Measurements from ENCODE around the gene KRT28. TPM values are rescaled to one million over a fixed set of nuclear protein-coding genes. Genes with fewer than 3 reads are reported as not detected.
"Not testable (repeated sequence)": the region's sequence is repeated elsewhere in the genome, so short reads cannot be mapped to it uniquely, and the experiment has no call there.

KRT28 gene
- total RNA-seq, 4 donors from 2014 or later, result 1.0 to 32.0 (median 11.6) TPM

DNA sequence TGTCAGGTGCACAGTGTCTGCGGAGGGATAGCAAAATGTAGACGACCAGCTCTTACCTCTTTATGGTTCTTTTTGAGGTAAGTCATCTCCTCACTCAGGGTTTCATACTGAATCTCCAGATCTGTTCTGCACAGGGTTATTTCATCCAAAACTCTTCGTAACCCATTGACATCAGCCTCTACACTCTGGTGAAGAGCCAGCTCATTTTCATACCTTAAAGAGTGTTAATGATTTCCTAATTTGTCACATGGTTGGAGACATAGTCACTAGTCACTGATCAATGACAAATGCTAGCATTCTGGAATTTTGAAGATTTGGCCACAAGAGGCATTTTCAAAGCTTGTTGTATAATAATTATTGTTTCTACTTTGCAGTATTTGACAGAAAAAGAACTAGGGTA, 46.0 kb downstream of the KRT28 start:
- no peak for DNase-seq (ENCODE audit: low spot score in 2 of 2)
- Histone ChIP-seq H3K9me3 (no peaks in the 10 kb centered on the region), H3K36me3 (no peaks in the 10 kb centered on the region), H3K4me1 (no peaks in the 10 kb centered on the region), H3K27ac (no peak overlapping the region), H3K4me3 (no peak overlapping the region), H3K27me3 (peaks cover 11% of the 10 kb centered on the region)
- TF ChIP-seq POLR2AphosphoS5 (IDR thresholded peaks at IDR 0.05) (no peak), EP300 (IDR thresholded peaks at IDR 0.05) (no peak), POLR2A (IDR thresholded peaks at IDR 0.05) (no peak)
- TF ChIP-seq, protein P1, sequence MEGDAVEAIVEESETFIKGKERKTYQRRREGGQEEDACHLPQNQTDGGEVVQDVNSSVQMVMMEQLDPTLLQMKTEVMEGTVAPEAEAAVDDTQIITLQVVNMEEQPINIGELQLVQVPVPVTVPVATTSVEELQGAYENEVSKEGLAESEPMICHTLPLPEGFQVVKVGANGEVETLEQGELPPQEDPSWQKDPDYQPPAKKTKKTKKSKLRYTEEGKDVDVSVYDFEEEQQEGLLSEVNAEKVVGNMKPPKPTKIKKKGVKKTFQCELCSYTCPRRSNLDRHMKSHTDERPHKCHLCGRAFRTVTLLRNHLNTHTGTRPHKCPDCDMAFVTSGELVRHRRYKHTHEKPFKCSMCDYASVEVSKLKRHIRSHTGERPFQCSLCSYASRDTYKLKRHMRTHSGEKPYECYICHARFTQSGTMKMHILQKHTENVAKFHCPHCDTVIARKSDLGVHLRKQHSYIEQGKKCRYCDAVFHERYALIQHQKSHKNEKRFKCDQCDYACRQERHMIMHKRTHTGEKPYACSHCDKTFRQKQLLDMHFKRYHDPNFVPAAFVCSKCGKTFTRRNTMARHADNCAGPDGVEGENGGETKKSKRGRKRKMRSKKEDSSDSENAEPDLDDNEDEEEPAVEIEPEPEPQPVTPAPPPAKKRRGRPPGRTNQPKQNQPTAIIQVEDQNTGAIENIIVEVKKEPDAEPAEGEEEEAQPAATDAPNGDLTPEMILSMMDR (IDR thresholded peaks at IDR 0.05), result no peak
- 92% methylated on average over 3 of the region's 3 CpGs for WGBS

DNA sequence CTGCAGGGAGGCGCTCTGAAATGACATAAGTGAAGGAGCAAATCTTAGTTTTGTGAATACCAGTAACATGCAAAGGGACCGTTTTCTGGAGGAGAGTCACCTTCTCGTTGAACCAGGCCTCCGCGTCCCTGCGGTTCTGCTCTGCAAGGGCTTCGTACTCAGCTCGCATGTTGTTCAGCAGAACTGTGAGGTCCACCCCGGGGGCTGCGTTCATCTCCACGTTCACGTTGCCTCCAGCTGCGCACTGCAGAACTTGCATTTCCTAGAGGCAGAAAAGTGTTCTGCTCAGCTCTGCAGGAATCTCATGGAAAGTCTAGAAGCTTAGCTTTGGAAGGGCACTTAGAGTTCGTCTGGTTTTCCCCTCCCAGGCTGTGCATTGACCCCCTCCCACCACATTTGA, 48.7 kb downstream of the KRT28 start:
- WGBS, result 81% methylated on average over 14 of the region's 14 CpGs
- TF ChIP-seq POLR2AphosphoS5 (IDR thresholded peaks at IDR 0.05) (no peak), EP300 (IDR thresholded peaks at IDR 0.05) (no peak), POLR2A (IDR thresholded peaks at IDR 0.05) (no peak)
- TF ChIP-seq, protein P1 (IDR thresholded peaks at IDR 0.05), result no peak
- no peak overlapping the region for H3K27ac ChIP-seq

DNA sequence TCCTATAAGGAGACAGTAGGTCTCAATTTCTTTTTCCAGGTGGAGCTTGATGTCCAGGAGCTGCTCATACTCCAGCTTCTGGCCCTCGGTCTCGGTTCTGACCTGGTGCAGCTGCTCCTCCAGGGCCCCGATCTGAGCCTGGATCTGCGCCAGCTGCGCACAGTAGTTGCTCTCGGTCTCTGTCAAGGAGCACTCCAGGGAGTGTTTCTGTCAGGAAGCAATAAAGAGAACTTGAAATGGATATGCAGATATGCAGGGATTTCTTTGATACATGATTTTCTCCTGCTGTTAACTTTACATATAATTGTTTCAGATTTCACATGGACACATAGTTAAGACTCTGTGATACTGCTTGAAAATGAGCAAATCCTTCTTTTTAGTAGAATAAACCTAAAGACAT, 49.4 kb downstream of the KRT28 start:
- TF ChIP-seq POLR2AphosphoS5 (IDR thresholded peaks at IDR 0.05) (no peak), POLR2A (IDR thresholded peaks at IDR 0.05) (no peak), EP300 (IDR thresholded peaks at IDR 0.05) (no peak)
- TF ChIP-seq, protein P1 (IDR thresholded peaks at IDR 0.05), result no peak
- H3K27me3 ChIP-seq, result peaks cover 11% of the 10 kb centered on the region
- H3K9me3 ChIP-seq, result no peaks in the 10 kb centered on the region
- 87% methylated on average over 6 of the region's 6 CpGs for WGBS
- H3K4me3 ChIP-seq, result no peak overlapping the region
- no peak overlapping the region for H3K27ac ChIP-seq
- no peak for DNase-seq (ENCODE audit: low spot score in 2 of 2)
- H3K36me3 ChIP-seq, result no peaks in the 10 kb centered on the region
- no peaks in the 10 kb centered on the region for H3K4me1 ChIP-seq

More for the DNA sequence above, 48.7 kb downstream of the KRT28 start:
- DNase-seq (ENCODE audit: low spot score in 2 of 2), result no peak
- H3K9me3 ChIP-seq, result no peaks in the 10 kb centered on the region
- H3K36me3 ChIP-seq, result no peaks in the 10 kb centered on the region
- no peaks in the 10 kb centered on the region for H3K4me1 ChIP-seq
- peaks cover 11% of the 10 kb centered on the region for H3K27me3 ChIP-seq
- no peak overlapping the region for H3K4me3 ChIP-seq

DNA sequence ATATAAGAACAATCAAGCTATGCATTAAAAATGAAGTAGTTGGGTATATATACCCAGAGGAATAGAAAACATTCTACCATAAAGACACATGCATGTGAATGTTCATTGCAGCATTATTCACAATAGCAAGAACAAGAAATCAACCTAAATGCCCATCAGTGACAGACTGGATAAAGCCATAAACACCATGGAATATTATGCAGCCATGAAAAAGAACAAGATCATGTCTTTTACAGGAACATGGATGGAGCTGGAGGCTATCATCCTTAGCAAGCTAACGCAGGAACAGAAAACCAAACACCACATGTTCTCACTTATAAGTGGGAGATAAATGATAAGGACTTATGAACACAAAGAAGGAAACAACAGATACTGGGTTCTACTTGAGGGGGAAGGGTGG, 51.1 kb downstream of the KRT28 start:
- H3K27ac ChIP-seq; H3K36me3 ChIP-seq; DNase-seq (ENCODE audit: low spot score in 2 of 2); H3K4me3 ChIP-seq; H3K4me1 ChIP-seq; H3K9me3 ChIP-seq: not testable (repeated sequence)
- peaks cover 11% of the 10 kb centered on the region for H3K27me3 ChIP-seq
- WGBS, result 67% methylated on average over 1 of the region's 1 CpG

Other genes starting within 250 kb of the KRT28 start
- 1 to 10 TPM in 1 of 4 donors, not detected in 3; 1.2 TPM for gene CCR7, start 234.5 kb downstream of the KRT28 start, total RNA-seq
- gene SMARCE1, start 152.1 kb downstream of the KRT28 start, total RNA-seq, result 100 to 1,000 TPM in 1 of 4 donors, 10 to 100 TPM in 3; 65.5 to 104 (median 75.9) TPM
- gene KRT222, start 134.8 kb downstream of the KRT28 start, total RNA-seq, result under 1 TPM in 1 of 4 donors, not detected in 3; 0.26 TPM
- not detected for gene KRT24, start 96.2 kb downstream of the KRT28 start, total RNA-seq
- 100 to 1,000 TPM in 2 of 4 donors, 10 to 100 TPM in 1, 1 to 10 TPM in 1; 8.7 to 383 (median 119) TPM for gene KRT25, start 44.6 kb downstream of the KRT28 start, total RNA-seq
- 1 to 10 TPM in 2 of 4 donors, under 1 TPM in 2; 0.34 to 7.2 (median 1.8) TPM for gene KRT26, start 27.8 kb downstream of the KRT28 start, total RNA-seq
- 100 to 1,000 TPM in 1 of 4 donors, 10 to 100 TPM in 2, 1 to 10 TPM in 1; 1.9 to 150 (median 39.1) TPM for gene KRT27, start 17.4 kb downstream of the KRT28 start, total RNA-seq
- 1,000 to 10,000 TPM; 3,788 to 5,963 (median 5,237) TPM for gene KRT10, start 22.7 kb upstream of the KRT28 start, total RNA-seq
- gene KRT12, start 67.3 kb upstream of the KRT28 start, total RNA-seq, result not detected
- under 1 TPM in 1 of 4 donors, not detected in 3; 0.60 TPM for gene KRT20, start 85.3 kb upstream of the KRT28 start, total RNA-seq
- gene KRT23, start 137.7 kb upstream of the KRT28 start, total RNA-seq, result 100 to 1,000 TPM in 3 of 4 donors, 10 to 100 TPM in 1; 84.6 to 310 (median 217) TPM
- 10 to 100 TPM in 1 of 4 donors, 1 to 10 TPM in 1, not detected in 2; 2.5 to 13.3 TPM for gene KRT39, start 167.0 kb upstream of the KRT28 start, total RNA-seq
- gene KRT40, start 184.4 kb upstream of the KRT28 start, total RNA-seq, result 10 to 100 TPM in 1 of 4 donors, 1 to 10 TPM in 1, under 1 TPM in 1, not detected in 1; 0.98 to 12.5 (median 3.9) TPM
- gene KRTAP3-3, start 194.2 kb upstream of the KRT28 start, total RNA-seq, result 10 to 100 TPM in 1 of 4 donors, 1 to 10 TPM in 1, not detected in 2; 2.8 to 22.9 TPM
- 10 to 100 TPM in 2 of 4 donors, 1 to 10 TPM in 1, not detected in 1; 8.0 to 42.6 (median 23.7) TPM for gene KRTAP3-2, start 199.9 kb upstream of the KRT28 start, total RNA-seq
- gene KRTAP3-1, start 209.2 kb upstream of the KRT28 start, total RNA-seq, result 10 to 100 TPM in 2 of 4 donors, 1 to 10 TPM in 1, not detected in 1; 5.6 to 95.2 (median 15.5) TPM
- gene KRTAP1-5, start 227.2 kb upstream of the KRT28 start, total RNA-seq, result 100 to 1,000 TPM in 1 of 4 donors, 10 to 100 TPM in 2, 1 to 10 TPM in 1; 1.6 to 199 (median 40.4) TPM
- 1 to 10 TPM in 1 of 4 donors, not detected in 3; 3.2 TPM for gene KRTAP1-4, start 230.2 kb upstream of the KRT28 start, total RNA-seq
- gene KRTAP1-3, start 234.9 kb upstream of the KRT28 start, total RNA-seq, result 100 to 1,000 TPM in 1 of 4 donors, 10 to 100 TPM in 2, not detected in 1; 10.7 to 140 (median 28.7) TPM
- gene KRTAP1-1, start 241.5 kb upstream of the KRT28 start, total RNA-seq, result 100 to 1,000 TPM in 1 of 4 donors, 10 to 100 TPM in 1, 1 to 10 TPM in 1, not detected in 1; 9.9 to 165 (median 46.0) TPM
- gene KRTAP2-1, start 247.4 kb upstream of the KRT28 start, total RNA-seq, result 100 to 1,000 TPM in 1 of 4 donors, 10 to 100 TPM in 2, not detected in 1; 20.1 to 128 (median 37.2) TPM